Central memory CD8-positive, alpha-beta T cell (primary cell): ENCODE measurements around the gene CYFIP2.

Experiments
- ATAC-seq: fragments of 150-1000 bp; cut with Tn5 transposase; replicated peaks from 2 replicates; pipeline ENCODE4 v1.10.0; 2022; ENCODE audit warnings: mild to moderate bottlenecking, moderate FRiP score, moderate number of reproducible peaks; ENCODE audit not compliant: poor library complexity, severe bottlenecking; ENCODE audit errors: extremely low read depth
- DNase-seq, 2 donors: peaks; one replicate each; pipeline ENCODE4 v3.0.0; 2021; ENCODE audit warnings: low spot score in 2 of 2
- H3K27ac Mint-ChIP-seq: one replicate; pipeline ENCODE4 v1.8.0; 2022; ENCODE audit warnings: low read depth, mild to moderate bottlenecking, moderate library complexity, mixed read lengths
- H3K27me3 Mint-ChIP-seq: one replicate; pipeline ENCODE4 v1.8.0; 2022; ENCODE audit warnings: mixed read lengths
- H3K36me3 Mint-ChIP-seq: one replicate; pipeline ENCODE4 v1.8.0; 2022; ENCODE audit warnings: mild to moderate bottlenecking, moderate library complexity, mixed read lengths; ENCODE audit not compliant: insufficient read depth
- H3K4me1 Mint-ChIP-seq: one replicate; pipeline ENCODE4 v1.8.0; 2022; ENCODE audit warnings: mixed read lengths
- H3K4me3 Mint-ChIP-seq: one replicate; pipeline ENCODE4 v1.8.0; 2022; ENCODE audit warnings: mild to moderate bottlenecking, moderate library complexity, mixed read lengths
- H3K9me3 Mint-ChIP-seq: one replicate; pipeline ENCODE4 v1.8.0; 2022; ENCODE audit warnings: mixed read lengths

Gene CYFIP2

GRCh38 chr5:157434096-157434495 is 168.2 kb downstream of the CYFIP2 start:
- Mint-ChIP-seq H3K4me3 (no peak overlapping the region), H3K4me1 (peaks cover 6% of the 10 kb centered on the region), H3K36me3 (peaks cover 3% of the 10 kb centered on the region), H3K9me3 (no peaks in the 10 kb centered on the region), H3K27ac (no peak overlapping the region), H3K27me3 (peaks cover 24% of the 10 kb centered on the region)
- ATAC-seq (no peak), DNase-seq (no peak)

- no peak for DNase-seq
- Mint-ChIP-seq H3K4me3 (no peak overlapping the region), H3K4me1 (no peaks in the 10 kb centered on the region), H3K9me3 (no peaks in the 10 kb centered on the region), H3K27ac (no peak overlapping the region), H3K36me3 (no peaks in the 10 kb centered on the region), H3K27me3 (no peaks in the 10 kb centered on the region)
- no peak for ATAC-seq
These were observed 177.2 kb downstream of the CYFIP2 start for GRCh38 chr5:157443041-157443549.

- Mint-ChIP-seq H3K4me3 (no peak overlapping the region), H3K36me3 (no peaks in the 10 kb centered on the region)
These were observed 178.3 kb downstream of the CYFIP2 start for GRCh38 chr5:157444224-157444623.

More at GRCh38 chr5:157444224-157444623, 178.3 kb downstream of the CYFIP2 start:
- DNase-seq (no peak), ATAC-seq (no peak)
- Mint-ChIP-seq H3K9me3 (no peaks in the 10 kb centered on the region), H3K27ac (no peak overlapping the region), H3K4me1 (no peaks in the 10 kb centered on the region), H3K27me3 (no peaks in the 10 kb centered on the region)
